Measurements from ENCODE around the gene SMARCB1.

The SMARCB1 gene

DNA sequence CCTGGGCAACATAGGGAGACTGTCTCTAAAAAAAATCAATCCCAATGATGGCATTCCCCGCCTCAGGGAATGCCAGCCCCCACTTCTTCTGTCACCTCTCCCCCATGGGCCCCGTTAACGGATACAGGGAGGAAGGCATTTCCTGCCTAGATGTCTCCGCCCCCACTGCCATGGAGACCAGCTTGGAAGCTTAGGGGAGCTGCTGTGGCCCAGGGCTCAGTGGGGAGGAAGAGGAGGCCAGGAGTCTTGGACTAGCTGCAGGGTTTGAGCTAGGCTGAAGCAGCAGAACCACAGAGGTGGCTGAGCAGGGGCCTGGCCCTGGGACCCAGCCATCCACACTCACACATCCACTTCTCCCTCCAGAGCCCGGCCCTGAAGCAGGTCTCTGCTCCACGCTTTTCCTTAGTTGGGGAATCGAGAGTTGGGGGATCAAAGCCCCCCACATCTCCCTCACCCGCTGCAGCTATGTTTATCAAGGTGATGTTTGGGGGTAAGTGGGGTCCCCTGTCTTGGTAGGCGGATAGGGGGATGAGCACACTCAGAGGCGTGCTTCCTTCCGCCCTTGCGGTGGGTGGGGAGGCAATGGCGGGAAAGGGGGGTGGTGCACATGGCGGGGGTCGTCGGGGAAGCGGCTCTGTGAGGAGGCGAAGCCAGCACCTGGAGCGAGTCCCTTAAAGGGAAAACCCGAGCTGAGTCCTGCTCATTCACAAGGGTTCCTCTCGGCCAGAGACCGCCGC, 23.8 kb upstream of the SMARCB1 start, which contains the start of gene C22orf15:
TSS of gene C22orf15 (plus strand) at position 149 of the 737 bp plus-strand sequence. CDS start at position 466, 317 bp downstream.
- DNase-seq (ENCODE audit: low read depth), result peak; percentile 85

DNA sequence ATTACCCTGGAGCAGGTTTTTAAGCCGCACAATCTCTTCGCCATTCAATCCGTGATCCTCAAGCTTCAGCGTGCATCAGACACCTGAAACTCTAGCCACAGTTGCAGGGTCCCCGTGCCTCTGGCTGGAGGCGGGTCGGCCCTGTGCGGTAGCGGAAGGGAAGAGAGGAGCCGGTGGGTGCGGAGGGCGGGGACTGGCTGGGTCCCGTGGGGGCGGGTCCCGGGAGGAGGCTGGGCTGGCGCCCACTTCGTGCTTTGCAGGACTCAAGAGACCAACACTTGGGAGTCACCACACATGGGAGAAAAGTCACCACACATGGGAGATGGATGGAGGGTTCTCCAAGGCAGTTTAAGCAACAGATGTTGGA, 23.2 kb upstream of the SMARCB1 start:
- DNase-seq (ENCODE audit: low read depth), result no peak

DNA sequence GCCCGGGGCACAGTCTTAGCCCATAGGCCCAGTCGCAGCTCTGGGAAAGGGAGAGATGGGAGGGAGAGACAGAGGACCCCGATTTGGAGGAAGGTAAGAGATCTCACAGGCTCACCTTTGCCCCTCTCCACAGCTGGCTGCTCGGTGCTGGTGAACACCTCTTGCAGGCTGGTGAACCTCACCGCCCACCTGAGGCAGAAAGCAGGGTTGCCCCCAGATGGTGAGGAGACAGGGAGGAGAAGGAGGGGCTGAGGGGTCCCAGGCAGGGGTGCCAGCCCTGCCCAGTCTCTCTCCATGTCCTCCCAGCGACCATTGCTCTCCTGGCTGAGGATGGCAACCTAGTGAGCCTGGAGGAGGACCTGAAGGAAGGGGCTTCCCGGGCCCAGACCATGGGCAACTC, 22.8 kb upstream of the SMARCB1 start:
- no peak for DNase-seq (ENCODE audit: low read depth)

DNA sequence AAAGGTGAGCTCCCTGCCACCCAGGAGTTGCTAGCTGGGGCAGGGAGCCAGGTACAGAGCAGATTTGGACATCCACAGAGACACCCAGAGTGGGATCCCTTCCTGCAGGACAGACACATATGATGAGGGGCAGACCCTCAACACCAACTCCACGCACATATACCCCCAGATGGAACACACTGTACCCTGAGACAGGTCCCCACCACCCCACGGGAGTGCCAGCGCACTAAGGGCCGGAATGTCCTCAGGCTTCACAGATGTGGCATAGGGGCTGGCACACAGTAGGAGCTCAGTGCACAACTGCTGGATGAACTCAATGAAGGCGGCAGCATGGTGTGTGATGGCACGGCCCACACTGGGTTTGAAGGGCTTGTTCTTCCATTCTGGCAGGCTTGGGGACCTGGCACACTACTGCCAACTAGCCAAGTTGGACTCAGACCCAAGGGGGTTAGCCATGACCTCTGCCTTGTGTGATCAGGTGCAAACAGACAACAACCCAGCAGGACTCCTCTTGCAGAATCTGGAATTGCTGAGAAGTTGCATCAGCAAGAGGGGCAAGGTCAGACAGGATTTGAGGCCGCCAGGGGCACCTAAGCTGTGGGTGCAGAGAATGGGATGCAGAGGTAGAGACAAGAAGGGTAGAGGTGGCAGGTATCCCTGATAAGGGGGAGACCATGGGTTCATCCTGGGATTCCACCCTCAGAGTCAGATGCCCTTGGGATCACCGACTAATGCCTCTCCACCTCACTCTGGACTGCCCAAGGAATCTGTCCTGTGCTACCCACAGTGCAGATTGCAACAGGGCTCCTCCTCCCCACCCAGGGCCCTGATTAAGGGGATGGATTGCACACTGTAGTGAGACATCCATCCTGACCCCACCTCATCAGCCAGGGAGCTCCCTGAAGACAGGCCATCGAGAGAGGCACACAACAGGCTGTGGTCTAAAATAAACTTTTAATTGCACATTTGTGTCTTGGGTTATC, 21.6 kb upstream of the SMARCB1 start:
- no peak for DNase-seq (ENCODE audit: low read depth)

DNA sequence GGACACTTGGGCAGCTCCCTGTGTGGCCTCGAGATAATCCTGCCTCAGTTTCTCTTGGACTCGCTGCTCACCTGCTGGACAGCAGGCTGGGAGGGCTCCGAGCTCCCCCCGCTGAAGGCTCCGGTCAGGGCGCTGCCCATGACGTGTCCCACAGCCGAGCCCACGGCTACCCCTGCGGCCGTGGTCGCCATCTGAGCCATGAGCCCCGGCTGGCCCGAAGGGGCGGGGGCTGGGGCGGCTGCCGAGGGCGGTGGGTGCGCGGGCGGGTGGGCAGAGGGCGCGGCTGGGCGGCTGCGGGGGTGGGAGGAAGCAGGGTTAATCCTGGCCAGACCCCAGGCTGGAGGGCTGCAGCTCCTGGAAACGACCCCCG, 19.5 kb upstream of the SMARCB1 start:
- no peak for DNase-seq (ENCODE audit: low read depth)

DNA sequence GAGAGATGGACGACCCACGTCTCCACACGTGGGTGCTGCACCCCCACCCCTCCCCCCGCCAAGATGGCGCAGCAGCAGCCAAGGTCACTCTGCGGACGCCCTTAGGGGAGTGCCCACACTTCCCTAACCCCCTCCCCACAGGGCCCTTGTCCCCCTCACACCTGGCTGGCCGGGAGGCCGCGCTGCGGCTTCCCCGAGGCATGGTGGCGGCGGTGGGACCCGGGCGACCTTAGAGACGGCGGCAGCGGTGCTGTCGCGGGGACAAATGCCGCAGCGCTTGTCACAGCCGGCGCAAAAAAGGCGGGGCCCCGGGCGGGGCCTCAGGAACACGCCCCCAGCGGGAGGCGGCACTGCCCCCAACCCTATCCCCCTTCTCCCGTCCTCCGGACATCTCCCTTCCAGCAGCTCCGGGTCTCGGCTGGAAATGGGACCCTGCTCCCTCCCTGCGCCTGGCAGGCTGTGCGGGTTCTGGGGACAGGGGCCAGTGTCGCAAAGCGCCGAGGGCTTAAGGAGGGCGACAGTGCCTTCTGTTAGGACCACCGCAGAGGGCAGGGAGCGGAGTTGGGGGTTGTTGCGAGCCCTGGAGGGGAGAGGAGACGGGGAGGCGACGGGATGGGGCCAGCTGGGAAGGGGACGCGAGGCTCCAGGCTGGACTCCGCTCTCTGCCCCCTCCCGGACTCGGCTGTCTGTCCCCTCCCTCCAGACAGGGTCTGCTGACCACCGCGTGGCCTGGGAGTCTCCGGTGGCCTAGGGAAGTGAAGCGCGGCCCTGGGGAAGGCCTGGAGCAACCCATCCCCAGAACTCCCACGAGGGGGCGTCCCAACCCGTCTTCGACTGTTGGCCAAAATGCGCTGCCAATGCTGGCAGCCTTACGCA, 18.9 kb upstream of the SMARCB1 start, which contains the start of gene CHCHD10:
TSS of gene CHCHD10 (minus strand) at position 300 of the 876 bp plus-strand sequence. CDS start at position 202, 98 bp downstream.
- peak; percentile 77 for DNase-seq (ENCODE audit: low read depth)

DNA sequence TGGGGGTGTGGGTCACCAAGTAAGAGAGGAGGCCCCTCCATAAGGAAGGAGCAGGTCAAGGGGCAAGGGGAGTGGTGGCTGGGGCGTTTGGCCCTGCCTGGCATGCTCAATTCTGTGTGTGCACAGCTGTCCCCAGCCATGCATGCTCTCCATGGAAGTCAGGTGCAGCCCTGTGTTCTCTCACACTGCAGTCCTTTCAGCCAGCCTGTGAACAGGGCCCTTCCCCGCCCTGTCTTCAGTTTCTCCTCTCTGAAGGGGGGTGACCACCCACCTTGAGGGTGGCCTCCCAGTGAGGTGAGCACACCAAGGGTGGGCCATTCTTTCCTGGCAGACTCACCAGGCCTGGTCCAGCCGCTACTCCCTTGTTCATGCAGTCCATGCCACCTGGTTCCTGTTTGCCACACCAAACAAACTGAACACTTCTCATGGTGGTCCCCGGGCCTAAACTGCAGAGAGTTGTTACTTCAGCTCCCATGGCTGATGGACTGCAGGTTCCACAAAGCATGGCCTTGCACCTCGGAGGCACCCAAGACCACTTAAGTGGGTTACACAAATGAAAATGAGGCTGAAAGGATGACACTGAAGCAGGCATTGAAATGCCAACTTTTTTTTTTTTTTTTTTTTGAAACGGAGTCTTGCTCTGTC, 17.3 kb upstream of the SMARCB1 start:
- no peak for DNase-seq (ENCODE audit: low read depth)

DNA sequence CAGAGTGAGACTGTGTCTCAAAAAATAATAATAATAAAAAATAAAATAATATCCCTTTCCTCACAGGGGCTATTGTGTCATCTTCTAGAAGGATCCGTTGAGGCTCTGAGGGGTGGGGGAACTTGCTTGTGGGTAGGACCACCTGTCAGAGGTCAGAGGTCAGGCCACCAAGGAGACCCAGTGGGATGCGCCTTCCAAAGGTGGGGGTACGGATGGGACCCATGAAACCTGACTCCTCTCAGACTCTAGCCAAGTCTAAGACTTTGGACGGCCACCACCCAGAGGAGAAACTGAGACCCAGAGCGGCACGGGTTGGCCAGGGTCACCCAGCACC, 14.5 kb upstream of the SMARCB1 start:
- DNase-seq (ENCODE audit: low read depth), result no peak

DNA sequence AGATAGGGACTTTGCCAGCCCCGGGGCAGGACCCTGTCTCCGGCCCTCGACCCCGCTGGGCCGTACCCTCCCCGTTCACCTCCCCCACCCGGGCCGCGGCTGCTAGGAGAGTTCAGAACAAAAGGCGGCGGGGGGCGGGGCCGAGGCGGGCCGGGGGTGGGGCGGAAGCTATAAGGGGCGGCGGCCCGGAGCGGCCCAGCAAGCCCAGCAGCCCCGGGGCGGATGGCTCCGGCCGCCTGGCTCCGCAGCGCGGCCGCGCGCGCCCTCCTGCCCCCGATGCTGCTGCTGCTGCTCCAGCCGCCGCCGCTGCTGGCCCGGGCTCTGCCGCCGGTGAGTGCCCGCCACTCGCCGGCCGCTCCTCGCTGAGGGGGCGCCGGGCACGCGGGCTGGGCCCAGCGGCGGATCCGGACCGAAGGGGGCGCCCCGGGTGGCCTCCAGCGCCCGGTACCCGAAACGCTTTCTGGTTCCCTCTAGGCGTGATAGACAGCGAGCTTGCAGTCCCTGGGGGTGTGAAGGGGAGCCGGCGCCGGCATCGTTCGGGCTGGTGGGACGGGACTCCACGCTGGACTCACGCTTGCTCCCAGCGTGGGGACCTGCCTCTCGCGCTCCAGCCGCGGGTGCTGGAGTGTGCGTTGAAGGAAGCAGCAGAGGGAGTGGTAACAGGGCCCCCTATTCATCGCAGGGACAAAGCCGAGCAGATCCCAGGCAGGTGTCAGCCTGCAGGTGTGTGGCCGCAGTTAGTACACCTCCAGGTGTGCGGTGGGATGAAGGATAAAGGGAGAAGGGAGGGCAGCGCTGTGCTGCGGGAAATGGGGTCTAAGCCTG, 13.9 kb upstream of the SMARCB1 start, which contains the start of gene MMP11:
TSS of gene MMP11 (plus strand) at position 201 of the 825 bp plus-strand sequence. CDS start at position 223, 22 bp downstream.
- DNase-seq (ENCODE audit: low read depth), result peak; percentile 67

DNA sequence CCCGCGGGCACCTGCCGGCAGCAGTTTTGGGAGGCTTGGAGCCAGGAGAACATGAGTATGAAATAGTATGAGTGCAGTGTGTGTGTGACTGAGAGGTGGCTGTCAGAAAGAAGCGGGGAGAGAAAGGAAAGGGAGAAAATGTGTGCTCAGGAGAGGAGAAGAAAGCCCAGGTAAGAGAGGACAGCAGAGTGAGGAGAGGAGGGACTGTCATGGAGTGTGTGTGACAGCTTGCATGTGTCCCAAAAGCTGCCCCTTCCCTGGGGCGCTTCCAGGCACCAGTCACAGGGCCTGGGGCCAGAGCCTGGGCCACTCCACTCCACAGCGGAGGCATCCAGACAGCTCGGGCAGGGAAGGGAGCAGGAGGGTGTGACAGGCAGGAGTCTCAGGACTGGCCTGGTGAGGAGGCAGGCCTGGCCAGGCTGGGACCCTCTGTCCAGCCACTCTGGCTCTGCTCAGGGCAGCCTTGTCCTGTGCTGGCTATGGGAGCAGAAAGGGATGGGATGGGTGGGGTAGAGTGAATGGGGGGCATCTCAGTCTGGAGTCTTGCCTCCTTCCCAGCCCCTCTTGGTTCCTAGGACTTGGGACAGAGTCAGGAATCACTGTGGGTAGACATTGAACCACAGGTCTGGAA, 13.2 kb upstream of the SMARCB1 start:
- DNase-seq (ENCODE audit: low read depth), result no peak

DNA sequence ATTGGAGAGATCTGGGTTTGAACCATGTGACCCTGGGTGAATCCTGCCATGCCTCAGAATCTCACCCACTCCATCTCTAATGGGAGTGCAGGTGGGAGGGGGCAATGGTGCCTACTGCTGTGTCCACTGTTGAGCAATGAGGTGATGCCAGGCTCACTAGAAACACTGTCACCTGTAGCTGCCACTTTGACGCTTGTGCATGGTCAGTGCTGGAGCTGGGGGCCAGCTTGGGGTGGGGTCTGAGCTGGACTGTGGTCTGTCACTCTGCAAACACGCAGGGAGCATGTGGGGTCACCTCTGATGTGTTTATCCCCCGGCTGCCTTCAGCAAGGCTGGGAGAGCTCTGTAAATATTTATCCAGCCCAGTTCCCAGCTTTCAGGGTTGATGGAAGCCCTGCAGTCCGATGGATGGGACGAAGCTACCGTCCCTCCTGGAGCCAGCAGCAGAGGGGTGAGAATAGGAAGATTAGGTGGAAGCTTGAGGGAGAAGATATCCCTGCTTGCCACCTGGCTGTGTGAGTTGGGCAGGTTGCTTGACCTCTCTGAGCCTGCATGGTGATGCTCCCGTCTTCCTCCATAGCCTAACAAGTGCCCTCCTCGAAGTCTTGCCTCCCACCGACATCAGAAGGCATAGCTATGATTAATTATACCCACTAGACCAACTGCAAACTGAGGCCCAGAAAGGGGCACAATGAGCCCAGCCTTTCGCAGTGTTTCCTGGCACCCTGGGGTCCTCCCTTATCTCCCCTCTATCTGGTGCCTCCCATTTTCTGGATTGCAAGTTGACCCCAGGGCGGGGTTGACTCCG, 12.4 kb upstream of the SMARCB1 start:
- DNase-seq (ENCODE audit: low read depth), result no peak

DNA sequence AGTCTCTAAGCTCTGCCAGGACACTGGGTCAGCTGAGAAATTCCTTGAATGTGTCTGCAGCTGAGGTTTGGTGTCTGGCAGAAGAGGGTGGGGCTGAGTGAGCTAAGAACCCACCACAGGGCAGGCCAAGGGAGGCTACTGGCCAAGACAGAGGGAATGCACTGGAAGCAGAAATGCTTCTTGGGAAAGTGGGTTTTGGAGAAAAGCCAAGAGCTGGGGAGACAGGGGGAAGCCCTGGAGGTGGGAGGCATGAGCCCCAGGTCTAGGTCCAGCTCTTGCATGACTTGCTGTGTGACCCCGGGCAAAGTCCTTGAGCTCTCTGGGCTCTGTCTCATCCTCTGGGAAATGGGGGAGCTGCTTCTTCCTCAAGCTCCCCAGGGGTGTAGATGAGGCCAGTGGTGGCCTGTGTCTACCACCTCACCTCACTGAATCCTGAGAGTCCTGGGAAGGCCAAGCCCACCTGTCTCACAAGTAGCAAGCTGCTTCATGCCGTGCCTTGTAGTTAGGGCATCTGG, 11.8 kb upstream of the SMARCB1 start:
- DNase-seq (ENCODE audit: low read depth), result peak; percentile 81

DNA sequence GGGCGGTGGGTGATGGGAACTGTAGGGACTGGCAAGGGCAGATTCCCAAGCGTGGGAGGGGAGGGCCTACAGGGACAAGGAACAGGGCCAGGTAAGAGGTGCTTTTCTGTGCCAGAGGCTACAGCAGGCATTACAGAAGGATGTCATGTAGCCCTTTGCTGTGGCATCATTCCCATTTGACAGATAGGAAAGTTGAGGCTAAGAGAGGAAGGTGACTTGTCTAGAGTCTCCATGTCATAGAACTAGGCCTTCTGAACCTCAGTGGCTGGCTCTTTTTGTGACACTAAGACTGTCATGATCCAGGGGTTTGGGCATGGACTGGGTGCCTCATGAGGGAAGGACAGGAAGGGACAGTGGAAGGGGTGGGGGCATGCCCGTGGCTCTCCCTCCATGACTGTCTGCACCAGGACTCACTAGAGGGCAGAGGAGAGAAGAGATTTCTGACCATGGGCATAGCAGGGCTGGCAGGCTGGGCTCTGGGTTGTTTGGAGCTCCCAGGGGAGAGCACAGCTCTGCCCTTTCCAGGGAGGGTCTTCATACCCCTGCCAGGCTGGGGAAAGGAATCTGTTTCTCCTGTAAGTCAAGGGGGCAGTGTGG, 10.9 kb upstream of the SMARCB1 start:
- DNase-seq (ENCODE audit: low read depth), result no peak

DNA sequence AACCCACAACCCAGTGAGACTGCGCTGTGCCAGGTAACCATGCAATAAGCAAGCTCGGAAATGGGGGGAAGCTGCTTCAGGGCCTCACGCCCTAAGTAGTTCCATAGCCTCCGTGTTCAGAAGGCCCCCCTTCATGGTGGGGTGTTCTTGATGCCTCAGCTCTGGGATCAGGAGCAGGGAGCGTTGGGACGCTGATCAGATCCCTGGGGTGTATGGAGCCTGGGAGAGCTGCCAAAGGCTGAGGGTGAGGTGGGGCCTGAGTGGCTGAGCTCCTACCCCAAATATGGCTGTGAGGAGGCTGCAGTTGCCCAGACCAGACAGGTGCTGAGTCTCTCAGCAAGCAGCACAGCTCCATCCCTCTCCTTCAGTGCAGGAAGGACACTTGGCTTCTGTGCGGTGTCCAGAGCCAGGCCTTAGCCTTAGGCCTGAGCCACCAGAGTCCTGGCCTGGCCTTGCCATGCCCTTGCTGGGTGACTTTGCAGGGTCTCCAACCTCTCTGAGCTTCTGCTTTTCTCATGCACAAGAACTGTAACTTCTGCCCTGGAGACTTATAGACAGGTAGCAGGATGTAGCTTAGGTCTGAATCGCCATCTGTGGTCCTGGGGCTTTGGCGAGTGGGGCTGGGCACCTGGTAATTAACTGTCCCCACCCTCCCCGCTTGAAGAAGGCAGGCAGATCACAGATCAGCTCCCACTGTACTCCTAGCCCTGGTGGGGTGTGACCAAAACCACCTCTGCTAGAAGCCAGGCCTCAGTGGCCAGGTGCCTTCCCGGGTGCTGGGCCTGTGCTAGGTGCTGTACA, 8.8 kb upstream of the SMARCB1 start:
- DNase-seq (ENCODE audit: low read depth), result no peak

DNA sequence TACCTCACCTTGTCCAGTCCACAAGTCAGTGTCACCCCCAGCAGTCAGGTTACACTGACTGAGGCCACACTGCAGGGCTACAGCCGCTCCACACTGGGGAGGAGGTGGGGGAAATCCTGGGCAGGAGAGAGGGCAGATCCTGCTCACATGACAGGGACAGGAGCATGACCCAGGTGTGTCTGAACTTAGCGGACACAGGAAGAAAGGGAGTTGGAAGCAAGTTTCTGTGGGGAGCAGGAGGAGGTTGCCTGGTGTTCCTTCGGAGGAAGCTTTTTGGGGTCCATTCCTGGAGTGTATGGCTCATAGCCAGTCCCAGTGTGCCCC, 8.2 kb upstream of the SMARCB1 start:
- DNase-seq (ENCODE audit: low read depth), result no peak

DNA sequence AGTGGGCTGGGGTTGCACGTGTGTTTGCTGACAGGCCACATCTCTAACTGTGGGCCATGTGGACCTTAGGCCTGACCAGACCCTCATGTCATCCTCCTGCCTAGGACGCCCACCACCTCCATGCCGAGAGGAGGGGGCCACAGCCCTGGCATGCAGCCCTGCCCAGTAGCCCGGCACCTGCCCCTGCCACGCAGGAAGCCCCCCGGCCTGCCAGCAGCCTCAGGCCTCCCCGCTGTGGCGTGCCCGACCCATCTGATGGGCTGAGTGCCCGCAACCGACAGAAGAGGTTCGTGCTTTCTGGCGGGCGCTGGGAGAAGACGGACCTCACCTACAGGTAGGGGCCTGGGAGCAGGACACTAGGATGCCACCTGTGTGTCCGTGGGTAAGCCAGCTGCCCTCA, 7.7 kb upstream of the SMARCB1 start:
- DNase-seq (ENCODE audit: low read depth), result no peak

DNA sequence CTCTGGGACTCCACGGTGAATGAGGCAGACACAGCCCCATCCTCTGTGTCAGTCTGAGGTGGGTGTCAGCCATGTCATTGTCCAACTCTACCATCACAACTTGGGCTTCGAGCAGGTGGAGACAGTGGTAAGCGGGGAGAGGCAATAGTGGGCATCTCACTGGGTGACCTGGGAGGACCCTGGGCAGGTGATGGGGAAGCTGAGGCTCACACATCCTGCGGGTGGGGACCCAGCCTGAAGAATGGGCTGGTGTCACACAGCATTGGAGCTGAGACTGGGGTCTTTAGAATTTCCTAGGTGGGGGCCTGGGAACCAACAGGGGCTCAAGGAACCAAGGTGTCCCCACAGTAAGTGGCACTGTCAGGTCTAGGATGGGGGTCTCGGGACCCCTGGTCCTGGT, 7.0 kb upstream of the SMARCB1 start:
- no peak for DNase-seq (ENCODE audit: low read depth)

All from EH (cell line).